ENCODE results near the gene COMTD1.
A peak's percentile ranks its signal among the peaks of the same experiment; 100 is the strongest.
"Not testable (repeated sequence)": the region's sequence is repeated elsewhere in the genome, so short reads cannot be mapped to it uniquely, and the experiment has no call there.

The COMTD1 gene

DNA sequence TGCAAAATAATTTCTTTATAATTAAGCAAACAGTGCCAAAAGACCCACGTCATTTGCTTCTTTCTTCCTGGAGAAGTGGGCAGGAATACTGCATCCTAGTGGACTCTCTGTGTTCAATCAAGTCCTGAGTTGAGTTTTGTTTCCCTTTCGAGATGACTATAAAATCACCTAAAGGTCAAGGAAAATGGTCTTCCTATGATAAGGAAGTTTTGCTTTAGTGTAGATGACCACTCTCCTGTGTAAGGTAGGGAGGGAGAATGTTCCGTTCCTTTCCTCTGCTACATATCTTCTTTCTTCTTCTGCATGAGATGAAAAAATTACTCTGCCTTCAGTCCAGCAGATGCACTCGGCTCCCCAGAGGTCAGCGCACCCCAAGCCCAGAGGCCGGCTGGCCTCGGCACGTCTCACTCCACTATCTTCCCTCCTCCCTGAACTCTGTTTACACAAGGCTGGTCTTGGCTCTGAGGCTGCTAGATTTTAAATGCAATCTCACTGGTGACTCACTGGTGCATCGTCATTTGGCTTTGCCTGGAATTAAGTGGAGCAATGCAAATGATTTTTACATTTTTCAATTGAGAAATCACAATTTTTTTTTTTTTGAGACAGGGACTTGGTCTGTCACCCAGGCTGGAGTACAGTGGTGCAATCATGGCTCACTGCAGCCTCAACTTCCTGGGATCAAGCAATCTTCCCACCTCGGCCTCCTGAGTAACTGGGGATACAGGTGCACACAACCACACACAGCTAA, 43.8 kb downstream of the COMTD1 start:
- POLR2A ChIA-PET, result no interaction called here
- TF ChIP-seq, protein P1, sequence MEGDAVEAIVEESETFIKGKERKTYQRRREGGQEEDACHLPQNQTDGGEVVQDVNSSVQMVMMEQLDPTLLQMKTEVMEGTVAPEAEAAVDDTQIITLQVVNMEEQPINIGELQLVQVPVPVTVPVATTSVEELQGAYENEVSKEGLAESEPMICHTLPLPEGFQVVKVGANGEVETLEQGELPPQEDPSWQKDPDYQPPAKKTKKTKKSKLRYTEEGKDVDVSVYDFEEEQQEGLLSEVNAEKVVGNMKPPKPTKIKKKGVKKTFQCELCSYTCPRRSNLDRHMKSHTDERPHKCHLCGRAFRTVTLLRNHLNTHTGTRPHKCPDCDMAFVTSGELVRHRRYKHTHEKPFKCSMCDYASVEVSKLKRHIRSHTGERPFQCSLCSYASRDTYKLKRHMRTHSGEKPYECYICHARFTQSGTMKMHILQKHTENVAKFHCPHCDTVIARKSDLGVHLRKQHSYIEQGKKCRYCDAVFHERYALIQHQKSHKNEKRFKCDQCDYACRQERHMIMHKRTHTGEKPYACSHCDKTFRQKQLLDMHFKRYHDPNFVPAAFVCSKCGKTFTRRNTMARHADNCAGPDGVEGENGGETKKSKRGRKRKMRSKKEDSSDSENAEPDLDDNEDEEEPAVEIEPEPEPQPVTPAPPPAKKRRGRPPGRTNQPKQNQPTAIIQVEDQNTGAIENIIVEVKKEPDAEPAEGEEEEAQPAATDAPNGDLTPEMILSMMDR (IDR thresholded peaks at IDR 0.05; ENCODE audit: control extremely low read depth, extremely low read depth, low read depth, missing control alignments), result no peak
- CTCF ChIA-PET, result interaction anchor here (1.2 to 8.5 kb wide), 3 partner anchors 9 to 41 kb away, joined by 4 to 148 read pairs (median 8); partner anchors contain the start of gene COMTD1
- no peak for DNase-seq (ENCODE audit: extremely low spot score)

DNA sequence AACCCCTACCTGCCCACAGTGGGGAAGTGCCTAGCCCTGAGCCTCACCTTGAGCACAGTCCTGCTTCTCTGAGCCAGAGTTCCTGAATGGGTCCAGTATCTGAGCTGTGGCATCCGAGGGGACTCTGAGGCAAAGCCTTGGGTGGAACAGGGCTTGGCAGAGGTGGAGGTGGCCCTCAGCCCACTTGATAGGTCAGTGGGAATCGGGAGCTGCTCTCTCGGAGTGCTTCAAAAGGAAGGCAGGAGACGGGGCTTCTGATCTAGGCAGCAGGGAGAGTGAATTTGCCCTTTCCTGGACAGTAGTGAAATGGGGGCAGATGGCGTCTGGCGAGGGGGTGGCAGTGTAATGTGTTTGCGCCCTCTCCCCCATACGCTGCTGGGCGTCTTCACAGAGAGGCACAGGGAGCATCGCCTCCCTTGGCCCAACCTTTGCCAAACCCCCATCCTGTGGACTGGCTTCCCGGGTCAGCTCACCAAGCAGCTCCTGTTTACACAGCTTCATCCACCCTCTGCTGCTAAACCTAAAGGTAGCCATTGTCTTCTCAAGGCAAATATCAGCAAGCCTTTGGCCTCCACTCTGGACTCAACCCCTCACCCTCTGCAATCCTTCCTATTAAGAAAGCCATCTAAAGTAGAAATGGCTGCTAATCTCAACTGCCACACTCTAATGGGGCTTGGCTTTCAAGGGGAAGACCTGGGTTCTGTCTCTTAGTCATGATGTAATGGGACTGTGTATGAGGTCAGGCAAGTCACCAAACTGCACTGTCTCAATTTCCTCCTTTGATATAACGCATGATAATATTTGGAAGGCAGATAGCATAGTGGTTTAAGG, 46.3 kb downstream of the COMTD1 start:
- TF ChIP-seq, protein P1 (IDR thresholded peaks at IDR 0.05; ENCODE audit: control extremely low read depth, extremely low read depth, low read depth, missing control alignments), result no peak
- DNase-seq (ENCODE audit: extremely low spot score), result no peak
- ChIA-PET CTCF (interaction anchor here (0.7 to 8.5 kb wide), 7 partner anchors 11 to 44 kb away, joined by 3 to 148 read pairs (median 4); partner anchors contain the start of gene COMTD1), POLR2A (no interaction called here)

DNA sequence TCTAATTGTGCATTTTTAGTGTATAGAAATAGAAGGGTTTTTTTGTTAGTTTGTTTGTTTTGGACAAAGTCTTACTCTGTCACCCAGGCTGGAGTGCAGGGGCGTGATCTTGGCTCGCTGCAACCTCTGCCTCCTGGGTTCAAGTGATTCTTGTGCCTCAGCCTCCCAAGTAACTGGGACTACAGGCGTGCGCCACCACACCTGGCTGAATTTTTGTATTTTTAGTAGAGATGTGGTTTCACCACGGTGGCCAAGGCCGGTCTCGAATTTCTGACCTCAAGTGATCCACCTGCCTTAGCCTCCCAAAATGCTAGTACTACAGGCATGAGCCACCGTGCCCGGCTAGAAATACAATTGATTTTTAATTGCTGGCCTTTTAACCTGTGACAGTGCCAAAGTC, 47.2 kb downstream of the COMTD1 start:
- POLR2A ChIA-PET, result interaction anchor here (1.0 kb wide), 1 partner anchor 44 kb away, joined by 4 read pairs; no protein-coding TSS in a partner anchor
- CTCF ChIA-PET, result interaction anchor here (0.7 to 8.5 kb wide), 13 partner anchors 8 to 45 kb away, joined by 3 to 148 read pairs (median 6); partner anchors contain the start of genes COMTD1 and VDAC2
- DNase-seq (ENCODE audit: extremely low spot score), result not testable (repeated sequence)

DNA sequence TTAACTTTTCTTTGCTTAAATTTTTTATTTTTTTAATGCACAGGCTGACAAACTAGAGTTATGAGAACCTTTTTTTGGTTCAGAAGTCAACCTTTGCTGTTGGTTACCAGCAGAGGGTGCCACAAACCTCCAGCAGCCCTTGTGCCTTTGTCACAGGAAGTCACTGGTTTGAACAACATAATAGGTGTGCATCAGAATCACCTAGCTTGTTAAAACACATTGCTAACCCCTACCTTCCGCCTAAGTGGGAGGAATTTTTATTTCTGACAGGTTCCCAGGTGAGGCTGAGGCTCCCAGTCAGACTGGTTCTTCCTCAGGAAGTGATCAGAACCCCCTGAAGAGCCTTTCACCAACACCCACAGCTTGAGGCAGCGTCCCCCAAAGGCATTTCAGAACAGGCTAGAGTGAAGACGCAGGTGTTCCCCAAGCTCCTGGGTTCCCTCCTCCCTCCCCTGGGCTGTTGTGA, 47.8 kb downstream of the COMTD1 start:
- POLR2A ChIA-PET, result interaction anchor here (0.6 to 1.0 kb wide), 5 partner anchors 19 to 1820 kb away, joined by 3 to 4 read pairs (median 3); no protein-coding TSS in a partner anchor
- DNase-seq (ENCODE audit: extremely low spot score), result peak; percentile 72
- TF ChIP-seq, protein P1 (IDR thresholded peaks at IDR 0.05; ENCODE audit: control extremely low read depth, extremely low read depth, low read depth, missing control alignments), result peak; percentile 76
- CTCF ChIA-PET, result interaction anchor here (0.7 to 8.5 kb wide), 12 partner anchors 8 to 45 kb away, joined by 3 to 148 read pairs (median 6); partner anchors contain the start of genes COMTD1 and VDAC2

DNA sequence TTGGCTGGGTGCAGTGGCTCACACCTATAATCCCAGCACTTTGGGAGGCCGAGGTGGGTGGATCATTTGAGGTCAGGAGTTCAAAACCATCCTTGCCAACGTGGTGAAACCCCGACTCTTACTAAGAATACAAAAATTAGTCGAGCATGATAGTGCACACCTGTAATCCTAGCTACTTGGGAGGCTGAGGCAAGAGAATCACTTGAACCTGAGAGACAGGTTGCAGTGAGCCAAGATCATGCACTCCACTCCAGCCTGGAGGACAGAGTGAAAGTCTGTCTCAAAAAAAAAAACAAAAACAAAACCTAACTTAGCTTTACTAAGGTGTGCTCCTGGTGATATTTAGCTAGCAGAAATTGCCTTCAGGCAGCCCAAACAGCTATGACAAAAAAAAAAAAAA, 49.4 kb downstream of the COMTD1 start:
- CTCF ChIA-PET, result interaction anchor here (1.1 to 8.5 kb wide), 3 partner anchors 9 to 47 kb away, joined by 4 to 148 read pairs (median 19); partner anchors contain the start of gene COMTD1
- no peak for DNase-seq (ENCODE audit: extremely low spot score)
- POLR2A ChIA-PET, result interaction anchor here (0.7 kb wide), 1 partner anchor 25 kb away, joined by 3 read pairs; no protein-coding TSS in a partner anchor
- TF ChIP-seq, protein P1 (IDR thresholded peaks at IDR 0.05; ENCODE audit: control extremely low read depth, extremely low read depth, low read depth, missing control alignments), result no peak

Measured in GM10248 (cell line).